Parathyroid adenoma (tissue), 2 donors: ENCODE results near the gene GM2A.
A peak's percentile ranks its signal among the peaks of the same experiment; 100 is the strongest.
"Not testable (repeated sequence)": the region's sequence is repeated elsewhere in the genome, so short reads cannot be mapped to it uniquely, and the experiment has no call there.

Experiments
- H2AFZ ChIP-seq: fragments of 300-600 bp; sonication (generic); one replicate; pipeline ENCODE4 v1.7.0; 2017; ENCODE audit warnings: antibody characterized with exemption, mild to moderate bottlenecking
- H3K27ac ChIP-seq: fragments of 300-600 bp; sonication (generic); one replicate; pipeline ENCODE4 v1.7.0; 2017
- H3K27me3 ChIP-seq: fragments of 300-600 bp; sonication (generic); one replicate; pipeline ENCODE4 v1.7.0; 2017; ENCODE audit warnings: low read length; ENCODE audit not compliant: control insufficient read depth, insufficient read depth
- H3K36me3 ChIP-seq: fragments of 300-600 bp; sonication (generic); one replicate; pipeline ENCODE4 v1.7.0; 2017; ENCODE audit warnings: low read length; ENCODE audit not compliant: control insufficient read depth, insufficient read depth
- H3K4me1 ChIP-seq: fragments of 300-600 bp; sonication (generic); one replicate; pipeline ENCODE4 v1.7.0; 2017; ENCODE audit warnings: control low read depth
- H3K4me2 ChIP-seq: fragments of 300-600 bp; sonication (generic); one replicate; pipeline ENCODE4 v1.7.0; 2017; ENCODE audit warnings: low read length
- H3K4me3 ChIP-seq: fragments of 300-600 bp; sonication (generic); one replicate; pipeline ENCODE4 v1.7.0; 2017; ENCODE audit warnings: low read depth, low read length
- H3K79me2 ChIP-seq: fragments of 300-600 bp; sonication (generic); one replicate; pipeline ENCODE4 v1.7.0; 2017; ENCODE audit warnings: control low read depth
- H3K9ac ChIP-seq: fragments of 300-600 bp; sonication (generic); one replicate; pipeline ENCODE4 v1.7.0; 2017; ENCODE audit warnings: mild to moderate bottlenecking
- H3K9me3 ChIP-seq: fragments of 300-600 bp; sonication (generic); one replicate; pipeline ENCODE4 v1.7.0; 2017; ENCODE audit warnings: low read length; ENCODE audit not compliant: control insufficient read depth
- CTCF ChIP-seq: fragments of 300-600 bp; sonication (generic); IDR thresholded peaks from one replicate; pipeline ENCODE4 v1.7.0; 2017; ENCODE audit warnings: antibody characterized with exemption, mild to moderate bottlenecking
- donor health status: primary hyperparathyroidism.

The GM2A gene

GRCh38 chr5:151253605-151253950 lies 593 bp downstream of the GM2A start:
- Histone ChIP-seq H3K36me3 (no peaks in the 10 kb centered on the region), H3K4me1 (peaks cover 8% of the 10 kb centered on the region), H3K4me2 (peak overlapping the region; percentile 87), H3K9me3 (no peaks in the 10 kb centered on the region), H3K4me3 (peak overlapping the region; percentile 80), H2AFZ (peak overlapping the region; percentile 94), H3K9ac (no peak overlapping the region), H3K27me3 (no peaks in the 10 kb centered on the region), H3K27ac (peak overlapping the region; percentile 41), H3K79me2 (peaks cover 30% of the 10 kb centered on the region)
- no peak for TF ChIP-seq CTCF

- Histone ChIP-seq H3K36me3 (no peaks in the 10 kb centered on the region), H3K9me3 (no peaks in the 10 kb centered on the region), H3K27me3 (no peaks in the 10 kb centered on the region), H3K4me3 (no peak overlapping the region), H3K27ac (no peak overlapping the region), H3K9ac (no peak overlapping the region), H3K79me2 (peaks cover 31% of the 10 kb centered on the region), H3K4me2 (no peak overlapping the region), H3K4me1 (peaks cover 9% of the 10 kb centered on the region), H2AFZ (no peak overlapping the region)
- TF ChIP-seq CTCF = no peak
Measured at GRCh38 chr5:151254556-151254955, 1.6 kb downstream of the GM2A start.

- not testable (repeated sequence) for H3K4me1 ChIP-seq, H2AFZ ChIP-seq
Measured at GRCh38 chr5:151254990-151255389, 2.0 kb downstream of the GM2A start.

GRCh38 chr5:151255621-151256286 lies 2.8 kb downstream of the GM2A start:
- H3K4me1 ChIP-seq = peaks cover 9% of the 10 kb centered on the region
- no peak overlapping the region for H3K4me3 ChIP-seq
- H3K27ac ChIP-seq = no peak overlapping the region
- no peaks in the 10 kb centered on the region for H3K36me3 ChIP-seq
- no peak overlapping the region for H2AFZ ChIP-seq
- peaks cover 31% of the 10 kb centered on the region for H3K79me2 ChIP-seq
- no peaks in the 10 kb centered on the region for H3K27me3 ChIP-seq
- H3K4me2 ChIP-seq = peak overlapping the region; percentile 1
- TF ChIP-seq CTCF = no peak
- H3K9ac ChIP-seq = no peak overlapping the region
- H3K9me3 ChIP-seq = no peaks in the 10 kb centered on the region

More at GRCh38 chr5:151254990-151255389, 2.0 kb downstream of the GM2A start:
- H3K9me3 ChIP-seq, H3K4me2 ChIP-seq, H3K36me3 ChIP-seq, H3K27ac ChIP-seq, H3K9ac ChIP-seq, H3K4me3 ChIP-seq, H3K27me3 ChIP-seq: not testable (repeated sequence)
- H3K79me2 ChIP-seq = peaks cover 31% of the 10 kb centered on the region

- no peak for TF ChIP-seq CTCF
- Histone ChIP-seq H3K4me1 (peaks cover 9% of the 10 kb centered on the region), H3K4me3 (no peak overlapping the region)
Measured at GRCh38 chr5:151257731-151258181, 4.8 kb downstream of the GM2A start.

More at GRCh38 chr5:151257731-151258181, 4.8 kb downstream of the GM2A start:
- no peak overlapping the region for H3K27ac ChIP-seq
- no peak overlapping the region for H2AFZ ChIP-seq
- peaks cover 31% of the 10 kb centered on the region for H3K79me2 ChIP-seq
- H3K9ac ChIP-seq = no peak overlapping the region
- no peaks in the 10 kb centered on the region for H3K9me3 ChIP-seq
- no peak overlapping the region for H3K4me2 ChIP-seq
- H3K27me3 ChIP-seq = no peaks in the 10 kb centered on the region
- H3K36me3 ChIP-seq = no peaks in the 10 kb centered on the region
